ENCODE measurements around the gene PPP1R3G.
A peak's percentile ranks its signal among the peaks of the same experiment; 100 is the strongest.

The PPP1R3G gene

DNA sequence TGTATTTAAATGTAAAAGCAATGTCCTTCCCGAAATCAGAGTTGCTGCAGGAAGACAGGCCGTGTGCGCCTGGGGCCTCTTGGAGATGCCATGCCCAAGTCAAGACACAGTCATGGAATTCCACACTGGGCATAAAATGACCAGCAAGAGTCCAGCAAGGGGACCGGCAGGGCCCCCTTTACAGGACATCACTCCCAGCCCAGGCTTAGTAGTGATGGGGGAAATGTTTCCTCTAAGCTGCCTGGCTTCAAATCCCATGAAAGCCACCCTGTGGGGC, 1.9 kb upstream of the PPP1R3G start:
- TF ChIP-seq, protein P1, sequence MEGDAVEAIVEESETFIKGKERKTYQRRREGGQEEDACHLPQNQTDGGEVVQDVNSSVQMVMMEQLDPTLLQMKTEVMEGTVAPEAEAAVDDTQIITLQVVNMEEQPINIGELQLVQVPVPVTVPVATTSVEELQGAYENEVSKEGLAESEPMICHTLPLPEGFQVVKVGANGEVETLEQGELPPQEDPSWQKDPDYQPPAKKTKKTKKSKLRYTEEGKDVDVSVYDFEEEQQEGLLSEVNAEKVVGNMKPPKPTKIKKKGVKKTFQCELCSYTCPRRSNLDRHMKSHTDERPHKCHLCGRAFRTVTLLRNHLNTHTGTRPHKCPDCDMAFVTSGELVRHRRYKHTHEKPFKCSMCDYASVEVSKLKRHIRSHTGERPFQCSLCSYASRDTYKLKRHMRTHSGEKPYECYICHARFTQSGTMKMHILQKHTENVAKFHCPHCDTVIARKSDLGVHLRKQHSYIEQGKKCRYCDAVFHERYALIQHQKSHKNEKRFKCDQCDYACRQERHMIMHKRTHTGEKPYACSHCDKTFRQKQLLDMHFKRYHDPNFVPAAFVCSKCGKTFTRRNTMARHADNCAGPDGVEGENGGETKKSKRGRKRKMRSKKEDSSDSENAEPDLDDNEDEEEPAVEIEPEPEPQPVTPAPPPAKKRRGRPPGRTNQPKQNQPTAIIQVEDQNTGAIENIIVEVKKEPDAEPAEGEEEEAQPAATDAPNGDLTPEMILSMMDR (IDR thresholded peaks at IDR 0.05; ENCODE audit: low read depth, low read length, missing control alignments) = no peak
- no peak for DNase-seq (ENCODE audit: low read depth)
- H3K4me3 ChIP-seq (ENCODE audit: low read depth, low read length) = no peak overlapping the region
- in situ Hi-C loops (cut with HindIII; ENCODE audit: low sequenced_read_pairs) = no loop called here

DNA sequence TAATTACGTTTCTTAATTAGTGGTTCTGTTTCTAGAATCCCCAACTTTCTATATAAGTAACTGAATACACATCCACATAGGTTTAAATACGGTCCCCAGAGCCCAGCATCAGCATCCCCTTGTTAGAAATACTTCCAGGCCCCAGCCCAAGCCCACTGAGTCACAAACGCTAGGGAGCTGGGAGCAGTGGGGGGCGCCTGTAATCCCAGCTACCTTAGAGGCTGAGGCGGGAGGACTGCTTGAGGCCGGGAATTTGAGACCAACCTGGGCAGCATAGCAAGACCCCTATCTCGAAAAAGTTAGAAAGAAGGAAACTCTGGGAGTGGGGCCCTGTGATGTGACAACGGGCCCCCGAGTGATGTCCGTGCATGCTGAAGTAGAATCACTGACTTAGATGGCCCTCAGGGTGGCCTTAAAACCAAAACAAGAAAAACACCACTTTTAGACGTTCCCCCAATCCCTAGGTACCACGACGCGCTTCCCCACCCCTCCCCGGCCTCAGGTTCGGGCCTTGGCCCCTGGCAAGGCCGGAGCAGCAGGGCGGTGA, 1.3 kb upstream of the PPP1R3G start:
- H3K4me3 ChIP-seq (ENCODE audit: low read depth, low read length) = peak overlapping the region; percentile 47
- TF ChIP-seq, protein P1 (IDR thresholded peaks at IDR 0.05; ENCODE audit: low read depth, low read length, missing control alignments) = no peak
- no peak for DNase-seq (ENCODE audit: low read depth)
- in situ Hi-C loops (cut with HindIII; ENCODE audit: low sequenced_read_pairs) = no loop called here

GRCh38 chr6:5084360-5084780, 771 bp upstream of the PPP1R3G start:
- in situ Hi-C loops (cut with HindIII; ENCODE audit: low sequenced_read_pairs) = no loop called here
- H3K4me3 ChIP-seq (ENCODE audit: low read depth, low read length) = peak overlapping the region; percentile 47
- TF ChIP-seq, protein P1 (IDR thresholded peaks at IDR 0.05; ENCODE audit: low read depth, low read length, missing control alignments) = no peak
- no peak for DNase-seq (ENCODE audit: low read depth)

GRCh38 chr6:5085648-5086293, 630 bp downstream of the PPP1R3G start:
- TF ChIP-seq, protein P1 (IDR thresholded peaks at IDR 0.05; ENCODE audit: low read depth, low read length, missing control alignments) = no peak
- peak overlapping the region; percentile 47 for H3K4me3 ChIP-seq (ENCODE audit: low read depth, low read length)
- in situ Hi-C loops (cut with HindIII; ENCODE audit: low sequenced_read_pairs) = no loop called here
- no peak for DNase-seq (ENCODE audit: low read depth)

DNA sequence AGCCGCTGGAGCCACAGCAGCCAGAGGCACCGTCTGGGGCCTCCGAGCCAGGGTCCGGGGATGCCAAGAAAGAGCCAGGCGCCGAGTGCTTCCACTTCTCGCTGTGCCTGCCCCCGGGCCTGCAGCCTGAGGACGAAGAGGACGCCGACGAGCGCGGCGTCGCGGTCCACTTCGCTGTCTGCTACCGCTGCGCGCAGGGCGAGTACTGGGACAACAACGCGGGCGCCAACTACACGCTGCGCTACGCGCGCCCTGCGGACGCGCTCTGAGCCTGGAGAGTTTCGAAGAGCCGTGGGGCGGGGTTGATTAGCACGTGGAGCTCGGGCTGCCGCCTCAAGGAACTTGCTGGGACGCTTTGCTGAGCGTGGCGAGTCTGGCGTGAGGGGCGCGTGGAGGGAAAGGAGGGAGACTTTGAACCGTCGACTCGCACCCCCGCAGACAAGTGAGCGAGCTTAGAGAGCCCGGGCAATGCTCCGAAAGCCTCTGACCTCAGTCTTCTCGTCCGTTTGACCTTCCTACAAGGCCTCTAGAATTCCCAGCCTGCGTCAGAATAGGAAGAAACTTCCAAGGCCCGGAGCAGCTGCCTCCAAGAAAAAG, 1.3 kb downstream of the PPP1R3G start:
- no peak overlapping the region for H3K4me3 ChIP-seq (ENCODE audit: low read depth, low read length)
- no peak for DNase-seq (ENCODE audit: low read depth)
- TF ChIP-seq, protein P1 (IDR thresholded peaks at IDR 0.05; ENCODE audit: low read depth, low read length, missing control alignments) = no peak
- in situ Hi-C loops (cut with HindIII; ENCODE audit: low sequenced_read_pairs) = no loop called here

- no peak overlapping the region for H3K4me3 ChIP-seq (ENCODE audit: low read depth, low read length)
Measured at GRCh38 chr6:5087389-5087788, 2.2 kb downstream of the PPP1R3G start.

More at GRCh38 chr6:5087389-5087788, 2.2 kb downstream of the PPP1R3G start:
- no peak for DNase-seq (ENCODE audit: low read depth)
- in situ Hi-C loops (cut with HindIII; ENCODE audit: low sequenced_read_pairs) = no loop called here
- TF ChIP-seq, protein P1 (IDR thresholded peaks at IDR 0.05; ENCODE audit: low read depth, low read length, missing control alignments) = no peak
